ENCODE measurements around the gene C22orf39.

C22orf39 gene

GRCh38 chr22:19476023-19476422, 28.5 kb upstream of the C22orf39 start:
- WGBS, 2 experiments: 90 to 96% methylated on average over 3 of the region's 3 CpGs
- Histone ChIP-seq H3K36me3 (ENCODE audit: control insufficient read depth, insufficient read depth, low read length) (peaks cover 7% of the 10 kb centered on the region), H3K27me3 (ENCODE audit: control insufficient read depth, insufficient read depth, low read length, poor library complexity, severe bottlenecking) (no peaks in the 10 kb centered on the region), H3K27ac (ENCODE audit: insufficient read depth, low read depth, low read length, poor library complexity, severe bottlenecking) (no peak overlapping the region), H3K4me1 (ENCODE audit: control insufficient read depth, insufficient read depth, low read length) (peaks cover 15% of the 10 kb centered on the region), H3K4me3 (ENCODE audit: insufficient read depth, low read depth, low read length) (no peak overlapping the region), H3K9me3 (ENCODE audit: control insufficient read depth, low read length) (no peaks in the 10 kb centered on the region)

GRCh38 chr22:19473578-19473977, 26.1 kb upstream of the C22orf39 start:
- WGBS, 2 experiments: 91 to 95% methylated on average over 3 of the region's 3 CpGs
- peaks cover 5% of the 10 kb centered on the region for H3K4me1 ChIP-seq (ENCODE audit: control insufficient read depth, insufficient read depth, low read length)
- peaks cover 20% of the 10 kb centered on the region for H3K36me3 ChIP-seq (ENCODE audit: control insufficient read depth, insufficient read depth, low read length)
- no peak overlapping the region for H3K4me3 ChIP-seq (ENCODE audit: insufficient read depth, low read depth, low read length)
- no peaks in the 10 kb centered on the region for H3K27me3 ChIP-seq (ENCODE audit: control insufficient read depth, insufficient read depth, low read length, poor library complexity, severe bottlenecking)
- no peak overlapping the region for H3K27ac ChIP-seq (ENCODE audit: insufficient read depth, low read depth, low read length, poor library complexity, severe bottlenecking)
- H3K9me3 ChIP-seq (ENCODE audit: control insufficient read depth, low read length): no peaks in the 10 kb centered on the region

- Histone ChIP-seq H3K27ac (ENCODE audit: insufficient read depth, low read depth, low read length, poor library complexity, severe bottlenecking) (no peak overlapping the region), H3K4me3 (ENCODE audit: insufficient read depth, low read depth, low read length) (no peak overlapping the region), H3K27me3 (ENCODE audit: control insufficient read depth, insufficient read depth, low read length, poor library complexity, severe bottlenecking) (no peaks in the 10 kb centered on the region), H3K9me3 (ENCODE audit: control insufficient read depth, low read length) (no peaks in the 10 kb centered on the region), H3K4me1 (ENCODE audit: control insufficient read depth, insufficient read depth, low read length) (no peaks in the 10 kb centered on the region), H3K36me3 (ENCODE audit: control insufficient read depth, insufficient read depth, low read length) (peaks cover 27% of the 10 kb centered on the region)
- WGBS, 2 experiments: 94 to 95% methylated on average over 8 of the region's 8 CpGs
Observed at GRCh38 chr22:19472233-19472632, 24.7 kb upstream of the C22orf39 start.

GRCh38 chr22:19471572-19471971, 24.1 kb upstream of the C22orf39 start:
- Histone ChIP-seq H3K9me3 (ENCODE audit: control insufficient read depth, low read length) (no peaks in the 10 kb centered on the region), H3K4me1 (ENCODE audit: control insufficient read depth, insufficient read depth, low read length) (no peaks in the 10 kb centered on the region), H3K27ac (ENCODE audit: insufficient read depth, low read depth, low read length, poor library complexity, severe bottlenecking) (no peak overlapping the region), H3K27me3 (ENCODE audit: control insufficient read depth, insufficient read depth, low read length, poor library complexity, severe bottlenecking) (no peaks in the 10 kb centered on the region), H3K4me3 (ENCODE audit: insufficient read depth, low read depth, low read length) (no peak overlapping the region), H3K36me3 (ENCODE audit: control insufficient read depth, insufficient read depth, low read length) (peaks cover 33% of the 10 kb centered on the region)
- 94 to 95% methylated on average over 11 of the region's 11 CpGs for WGBS, 2 experiments

GRCh38 chr22:19470010-19470409, 22.5 kb upstream of the C22orf39 start:
- Histone ChIP-seq H3K27ac (ENCODE audit: insufficient read depth, low read depth, low read length, poor library complexity, severe bottlenecking) (no peak overlapping the region), H3K36me3 (ENCODE audit: control insufficient read depth, insufficient read depth, low read length) (peaks cover 41% of the 10 kb centered on the region), H3K27me3 (ENCODE audit: control insufficient read depth, insufficient read depth, low read length, poor library complexity, severe bottlenecking) (no peaks in the 10 kb centered on the region), H3K4me1 (ENCODE audit: control insufficient read depth, insufficient read depth, low read length) (no peaks in the 10 kb centered on the region), H3K9me3 (ENCODE audit: control insufficient read depth, low read length) (no peaks in the 10 kb centered on the region), H3K4me3 (ENCODE audit: insufficient read depth, low read depth, low read length) (no peak overlapping the region)
- 92 to 95% methylated on average over 2 of the region's 2 CpGs for WGBS, 2 experiments

- WGBS, 2 experiments: 93 to 96% methylated on average over 7 of the region's 7 CpGs
- H3K27ac ChIP-seq (ENCODE audit: insufficient read depth, low read depth, low read length, poor library complexity, severe bottlenecking): no peak overlapping the region
- peaks cover 47% of the 10 kb centered on the region for H3K36me3 ChIP-seq (ENCODE audit: control insufficient read depth, insufficient read depth, low read length)
- no peaks in the 10 kb centered on the region for H3K9me3 ChIP-seq (ENCODE audit: control insufficient read depth, low read length)
- no peak overlapping the region for H3K4me3 ChIP-seq (ENCODE audit: insufficient read depth, low read depth, low read length)
- H3K27me3 ChIP-seq (ENCODE audit: control insufficient read depth, insufficient read depth, low read length, poor library complexity, severe bottlenecking): no peaks in the 10 kb centered on the region
- no peaks in the 10 kb centered on the region for H3K4me1 ChIP-seq (ENCODE audit: control insufficient read depth, insufficient read depth, low read length)
Observed at GRCh38 chr22:19469421-19469820, 21.9 kb upstream of the C22orf39 start.

GRCh38 chr22:19467912-19468311, 20.4 kb upstream of the C22orf39 start:
- H3K27ac ChIP-seq (ENCODE audit: insufficient read depth, low read depth, low read length, poor library complexity, severe bottlenecking): no peak overlapping the region
- H3K27me3 ChIP-seq (ENCODE audit: control insufficient read depth, insufficient read depth, low read length, poor library complexity, severe bottlenecking): no peaks in the 10 kb centered on the region
- peaks cover 51% of the 10 kb centered on the region for H3K36me3 ChIP-seq (ENCODE audit: control insufficient read depth, insufficient read depth, low read length)
- H3K9me3 ChIP-seq (ENCODE audit: control insufficient read depth, low read length): no peaks in the 10 kb centered on the region
- no peak overlapping the region for H3K4me3 ChIP-seq (ENCODE audit: insufficient read depth, low read depth, low read length)
- no peaks in the 10 kb centered on the region for H3K4me1 ChIP-seq (ENCODE audit: control insufficient read depth, insufficient read depth, low read length)
- 93 to 96% methylated on average over 6 of the region's 6 CpGs for WGBS, 2 experiments

- Histone ChIP-seq H3K27me3 (ENCODE audit: control insufficient read depth, insufficient read depth, low read length, poor library complexity, severe bottlenecking) (no peaks in the 10 kb centered on the region), H3K36me3 (ENCODE audit: control insufficient read depth, insufficient read depth, low read length) (peaks cover 51% of the 10 kb centered on the region), H3K9me3 (ENCODE audit: control insufficient read depth, low read length) (no peaks in the 10 kb centered on the region), H3K27ac (ENCODE audit: insufficient read depth, low read depth, low read length, poor library complexity, severe bottlenecking) (no peak overlapping the region), H3K4me3 (ENCODE audit: insufficient read depth, low read depth, low read length) (no peak overlapping the region), H3K4me1 (ENCODE audit: control insufficient read depth, insufficient read depth, low read length) (no peaks in the 10 kb centered on the region)
- WGBS, 2 experiments: 95 to 97% methylated on average over 9 of the region's 9 CpGs
Observed at GRCh38 chr22:19466848-19467752, 19.6 kb upstream of the C22orf39 start.

- Histone ChIP-seq H3K9me3 (ENCODE audit: control insufficient read depth, low read length) (no peaks in the 10 kb centered on the region), H3K4me3 (ENCODE audit: insufficient read depth, low read depth, low read length) (no peak overlapping the region), H3K27me3 (ENCODE audit: control insufficient read depth, insufficient read depth, low read length, poor library complexity, severe bottlenecking) (no peaks in the 10 kb centered on the region), H3K27ac (ENCODE audit: insufficient read depth, low read depth, low read length, poor library complexity, severe bottlenecking) (no peak overlapping the region), H3K36me3 (ENCODE audit: control insufficient read depth, insufficient read depth, low read length) (peaks cover 46% of the 10 kb centered on the region), H3K4me1 (ENCODE audit: control insufficient read depth, insufficient read depth, low read length) (no peaks in the 10 kb centered on the region)
- WGBS, 2 experiments: 91 to 95% methylated on average over 14 of the region's 14 CpGs
Observed at GRCh38 chr22:19466126-19466716, 18.7 kb upstream of the C22orf39 start.

GRCh38 chr22:19464975-19465374, 17.5 kb upstream of the C22orf39 start:
- Histone ChIP-seq H3K27ac (ENCODE audit: insufficient read depth, low read depth, low read length, poor library complexity, severe bottlenecking) (no peak overlapping the region), H3K36me3 (ENCODE audit: control insufficient read depth, insufficient read depth, low read length) (peaks cover 41% of the 10 kb centered on the region), H3K4me3 (ENCODE audit: insufficient read depth, low read depth, low read length) (no peak overlapping the region), H3K4me1 (ENCODE audit: control insufficient read depth, insufficient read depth, low read length) (no peaks in the 10 kb centered on the region), H3K27me3 (ENCODE audit: control insufficient read depth, insufficient read depth, low read length, poor library complexity, severe bottlenecking) (no peaks in the 10 kb centered on the region), H3K9me3 (ENCODE audit: control insufficient read depth, low read length) (no peaks in the 10 kb centered on the region)
- WGBS, 2 experiments: 94 to 95% methylated on average over 4 of the region's 4 CpGs
